Transverse colon (tissue), 4 donors: ENCODE data around the gene KCTD15. TPM values are rescaled to one million over a fixed set of nuclear protein-coding genes. Genes with fewer than 3 reads are reported as not detected.
"Not testable (repeated sequence)": the region's sequence is repeated elsewhere in the genome, so short reads cannot be mapped to it uniquely, and the experiment has no call there.

Experiments used
- DNase-seq: peaks from one replicate; pipeline ENCODE4 v3.0.0-alpha.2; 2019
- H3K27ac ChIP-seq, 4 donors: fragments of 200-600 bp; sonication (generic); 2 replicates each; pipeline ENCODE4 v1.5.1; 2016 to 2018; ENCODE audit warnings: inconsistent platforms in 4 of 4
- H3K27me3 ChIP-seq: fragments of 200-600 bp; sonication (generic); 2 replicates; pipeline ENCODE4 v1.5.1; 2017; ENCODE audit warnings: inconsistent platforms
- H3K36me3 ChIP-seq, 4 donors: fragments of 200-600 bp; sonication (generic); 2 replicates each; pipeline ENCODE4 v1.5.1; 2017 to 2019; ENCODE audit warnings: inconsistent platforms in 4 of 4
- H3K4me1 ChIP-seq, 4 donors: fragments of 200-600 bp; sonication (generic); 2 replicates each; pipeline ENCODE4 v1.5.1; 2017 to 2020; ENCODE audit warnings: inconsistent platforms in 4 of 4
- H3K4me3 ChIP-seq, 4 donors: fragments of 200-600 bp; sonication (generic); 1 replicate in 1 of 4; 2 replicates in 3 of 4; pipeline versions ENCODE4 v1.5.1 to v1.6.1; 2017 to 2019; ENCODE audit warnings: inconsistent platforms in 4 of 4
- H3K9me3 ChIP-seq, 2 donors: fragments of 200-600 bp; sonication (generic); 2 replicates each; pipeline ENCODE4 v1.5.1; 2017 to 2019; ENCODE audit warnings: inconsistent platforms in 2 of 2
- EP300 ChIP-seq: sonication (generic); formaldehyde crosslinking; IDR thresholded peaks from one replicate; pipeline ENCODE4 v1.6.1; 2017; ENCODE audit warnings: antibody characterized with exemption, low read depth
- POLR2A ChIP-seq: fragments of 450-650 bp; IDR thresholded peaks from one replicate; pipeline ENCODE4 v1.6.1; 2016; ENCODE audit warnings: antibody characterized with exemption, mild to moderate bottlenecking, moderate library complexity
- POLR2AphosphoS5 ChIP-seq, 3 donors: sonication (generic); formaldehyde crosslinking; IDR thresholded peaks; one replicate each; pipeline ENCODE4 v1.6.1; 2016; ENCODE audit warnings: antibody characterized with exemption in 3 of 3
- WGBS, 2 donors: methylation state at CpG; one replicate each; pipeline ENCODE4 v1.1.5; 2018; ENCODE audit warnings: low coverage in 1 of 2; 5-methylcytosine and 5-hydroxymethylcytosine counted together
- in situ Hi-C, 4 donors: fragments of 200-750 bp; cut with MboI; loops; one replicate each; pipeline versions ENCODE4 v1.15.0 to v1.15.1; 2017; ENCODE audit warnings: low sequenced_read_pairs in 3 of 4, low pct_ligation_motif_present in 1 of 4, low pct_unique_long_range_greater_than_20kb in 1 of 4
- intact Hi-C: fragments of 100-400 bp; cut with DNase I; formaldehyde crosslinking; loops from one replicate; pipeline ENCODE4 v1.15.1; 2023; ENCODE audit warnings: low total_unique reads
- total RNA-seq, 4 donors: library from RNA; depleted of rRNA; stranded (reverse); fragments of >200 nt; gene quantifications; one replicate each; pipeline ENCODE4 v1.1.0, GENCODE V29; 2016
- TF ChIP-seq, protein P1 (sequence below), 5 experiments: fragments of 200-600 bp in 3 of 5; fragments of 450-650 bp in 2 of 5; sonication (generic) in 3 of 5; IDR thresholded peaks; 1 replicate in 2 of 5; 2 replicates in 3 of 5; pipeline ENCODE4 v1.5.1; 2016 to 2017; ENCODE audit warnings: antibody characterized with exemption in 5 of 5, inconsistent platforms in 3 of 5, mild to moderate bottlenecking in 2 of 5, moderate library complexity in 1 of 5

The KCTD15 gene
- total RNA-seq, 4 donors from 2014 or later = 28.5 to 158 (median 39.2) TPM

DNA sequence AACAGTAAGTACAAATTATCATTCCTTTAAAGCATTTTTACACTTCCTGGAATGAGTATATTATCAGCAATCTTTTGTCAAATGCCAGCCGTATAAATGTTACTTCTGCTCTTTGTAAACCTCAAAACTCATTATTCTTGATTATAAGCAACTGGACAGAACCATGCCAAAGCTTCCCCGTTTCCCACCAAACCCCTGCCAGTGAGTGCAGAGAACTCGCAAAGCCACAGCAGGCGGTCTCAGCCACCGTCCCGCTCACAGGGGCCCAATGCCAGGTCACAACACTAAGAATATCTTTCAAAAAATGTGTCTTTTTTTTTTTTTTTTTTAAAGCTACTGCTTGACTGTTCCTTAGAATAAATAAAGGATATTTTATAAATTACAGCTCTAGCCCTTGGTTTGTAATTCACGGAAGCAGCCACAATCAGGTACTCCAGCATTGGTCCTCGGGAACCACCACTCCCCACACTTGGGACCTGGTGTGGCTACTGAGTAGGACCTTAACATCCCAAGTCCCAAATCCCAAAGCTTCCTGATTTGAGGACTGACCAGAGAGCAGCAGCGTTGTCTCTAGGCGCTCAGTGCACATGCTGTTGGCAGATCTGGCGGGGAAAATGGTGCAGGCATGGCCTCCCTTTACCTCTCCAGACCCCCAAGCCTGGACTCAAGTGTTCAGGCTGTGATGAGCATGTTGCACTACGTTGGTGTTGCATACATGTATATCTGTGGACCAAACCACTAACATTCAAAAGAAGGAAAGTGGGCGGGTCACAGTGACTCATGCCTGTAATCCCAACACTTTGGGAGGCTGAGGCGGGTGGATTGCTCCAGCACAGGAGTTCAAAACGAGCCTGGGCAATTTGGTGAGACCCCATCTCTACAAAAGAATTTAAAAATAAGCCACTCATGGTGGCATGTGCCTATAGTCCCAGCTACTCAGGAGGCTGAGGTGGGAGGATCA, 19.0 kb downstream of the KCTD15 start:
- Histone ChIP-seq H3K9me3 (no peaks in the 10 kb centered on the region), H3K27me3 (no peaks in the 10 kb centered on the region), H3K4me3 (no peak overlapping the region), H3K36me3 (no peaks in the 10 kb centered on the region), H3K27ac (no peak overlapping the region), H3K4me1 (peaks cover 6 to 21% (median 15%) of the 10 kb centered on the region in 4 donors)
- TF ChIP-seq POLR2A (no peak), POLR2AphosphoS5 (IDR thresholded peaks at IDR 0.05) (no peak), EP300 (no peak)
- TF ChIP-seq, protein P1, sequence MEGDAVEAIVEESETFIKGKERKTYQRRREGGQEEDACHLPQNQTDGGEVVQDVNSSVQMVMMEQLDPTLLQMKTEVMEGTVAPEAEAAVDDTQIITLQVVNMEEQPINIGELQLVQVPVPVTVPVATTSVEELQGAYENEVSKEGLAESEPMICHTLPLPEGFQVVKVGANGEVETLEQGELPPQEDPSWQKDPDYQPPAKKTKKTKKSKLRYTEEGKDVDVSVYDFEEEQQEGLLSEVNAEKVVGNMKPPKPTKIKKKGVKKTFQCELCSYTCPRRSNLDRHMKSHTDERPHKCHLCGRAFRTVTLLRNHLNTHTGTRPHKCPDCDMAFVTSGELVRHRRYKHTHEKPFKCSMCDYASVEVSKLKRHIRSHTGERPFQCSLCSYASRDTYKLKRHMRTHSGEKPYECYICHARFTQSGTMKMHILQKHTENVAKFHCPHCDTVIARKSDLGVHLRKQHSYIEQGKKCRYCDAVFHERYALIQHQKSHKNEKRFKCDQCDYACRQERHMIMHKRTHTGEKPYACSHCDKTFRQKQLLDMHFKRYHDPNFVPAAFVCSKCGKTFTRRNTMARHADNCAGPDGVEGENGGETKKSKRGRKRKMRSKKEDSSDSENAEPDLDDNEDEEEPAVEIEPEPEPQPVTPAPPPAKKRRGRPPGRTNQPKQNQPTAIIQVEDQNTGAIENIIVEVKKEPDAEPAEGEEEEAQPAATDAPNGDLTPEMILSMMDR (IDR thresholded peaks at IDR 0.05) = no peak
- DNase-seq = no peak
- WGBS, 2 donors = 74 to 80% methylated on average over 5 to 15 of the region's 15 CpGs
- intact Hi-C loops = no loop called here
- in situ Hi-C loops = no loop called here

DNA sequence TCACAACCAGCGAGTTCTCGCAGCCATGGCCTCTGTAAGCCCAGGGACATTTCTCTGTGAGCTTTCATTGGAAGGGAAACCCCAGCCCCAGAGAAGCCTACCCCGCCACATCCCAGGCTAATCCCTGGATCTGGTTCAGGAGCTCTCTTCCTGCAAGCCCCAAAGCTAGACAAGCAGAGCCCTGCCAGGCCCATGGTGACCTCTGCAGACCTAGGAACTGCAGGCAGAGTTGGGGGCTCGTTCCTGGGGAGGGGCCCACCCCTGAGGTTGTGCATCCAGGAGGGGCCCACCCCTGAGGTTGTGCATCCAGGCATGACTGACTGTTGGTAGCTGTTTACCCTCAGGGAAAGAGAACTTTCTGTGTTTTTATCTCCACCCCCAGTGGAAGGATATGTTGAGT, 21.7 kb downstream of the KCTD15 start:
- no peak for DNase-seq
- H3K9me3 ChIP-seq = no peaks in the 10 kb centered on the region
- H3K27ac ChIP-seq = no peak overlapping the region
- no peaks in the 10 kb centered on the region for H3K36me3 ChIP-seq
- H3K4me3 ChIP-seq = no peak overlapping the region
- intact Hi-C loops = no loop called here
- peaks cover 6 to 21% (median 18%) of the 10 kb centered on the region in 4 donors for H3K4me1 ChIP-seq
- H3K27me3 ChIP-seq = peaks cover 5% of the 10 kb centered on the region
- 80% methylated on average over 4 of the region's 4 CpGs; no CpG with 5 or more reads in 1 of the 2 donors for WGBS, 2 donors
- TF ChIP-seq POLR2A (no peak), EP300 (no peak), POLR2AphosphoS5 (IDR thresholded peaks at IDR 0.05) (no peak)
- TF ChIP-seq, protein P1 (IDR thresholded peaks at IDR 0.05) = no peak
- in situ Hi-C loops = no loop called here

DNA sequence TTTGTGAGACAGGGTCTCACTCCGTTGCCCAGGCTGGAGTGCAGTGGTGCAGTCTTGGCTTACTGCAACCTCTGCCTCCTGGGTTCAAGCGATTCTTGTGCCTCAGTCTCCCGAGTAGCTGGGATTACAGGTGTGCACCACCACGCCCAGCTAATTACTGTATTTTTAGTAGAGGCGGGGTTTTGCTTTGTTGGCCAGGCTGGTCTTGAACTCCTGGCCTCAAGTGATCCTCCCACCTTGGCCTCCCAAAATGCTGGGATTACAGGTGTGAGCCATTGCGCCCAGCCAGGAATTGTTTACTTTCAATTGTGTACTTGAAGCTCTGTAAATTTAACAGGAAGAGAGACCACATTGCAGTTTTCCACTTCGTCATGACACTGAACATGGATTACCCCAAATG, 22.4 kb downstream of the KCTD15 start:
- in situ Hi-C loops, H3K9me3 ChIP-seq, H3K36me3 ChIP-seq, H3K27me3 ChIP-seq, intact Hi-C loops, DNase-seq, H3K4me3 ChIP-seq: not testable (repeated sequence)
- peak overlapping the region in 2 of 4 donors; percentile 57 to 67 for H3K27ac ChIP-seq
- 81% methylated on average over 7 of the region's 7 CpGs; no CpG with 5 or more reads in 1 of the 2 donors for WGBS, 2 donors
- H3K4me1 ChIP-seq = peaks cover 6 to 21% (median 18%) of the 10 kb centered on the region in 4 donors

DNA sequence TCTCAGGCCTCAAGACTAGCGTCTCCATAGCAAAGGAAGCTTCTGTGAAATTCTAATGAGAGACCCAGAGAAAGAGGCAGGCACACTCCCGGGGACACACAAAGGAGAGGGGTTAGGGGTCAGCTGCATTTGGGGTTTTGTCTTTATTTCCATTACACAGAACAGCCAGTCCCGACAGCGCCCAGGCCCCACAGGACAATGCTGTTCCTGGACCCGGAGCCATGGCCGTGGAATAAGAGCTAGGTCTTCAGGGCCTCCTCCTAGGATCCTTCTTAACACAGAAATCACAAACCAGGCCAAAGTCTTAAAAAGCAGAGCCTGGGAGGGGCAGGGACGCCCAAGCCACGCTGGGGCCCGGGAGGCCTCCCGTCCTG, 22.8 kb downstream of the KCTD15 start:
- Histone ChIP-seq H3K4me3 (peak overlapping the region; percentile 8 to 45 (median 25)), H3K27me3 (peaks cover 5% of the 10 kb centered on the region), H3K27ac (peak overlapping the region; percentile 57 to 67 (median 60)), H3K36me3 (no peaks in the 10 kb centered on the region), H3K4me1 (peaks cover 6 to 21% (median 18%) of the 10 kb centered on the region in 4 donors), H3K9me3 (no peaks in the 10 kb centered on the region)
- in situ Hi-C loops = no loop called here
- intact Hi-C loops = no loop called here
- TF ChIP-seq POLR2AphosphoS5 (IDR thresholded peaks at IDR 0.05) (no peak), EP300 (no peak), POLR2A (no peak)
- TF ChIP-seq, protein P1 (IDR thresholded peaks at IDR 0.05) = no peak
- no peak for DNase-seq
- 43% methylated on average over 9 of the region's 10 CpGs; no CpG with 5 or more reads in 1 of the 2 donors for WGBS, 2 donors
